DOHH2 (cell line): Measurements from ENCODE around the gene RING1.

ENCODE experiments used
- CTCF ChIP-seq: fragments of 200-600 bp; sonication (generic); IDR thresholded peaks from one replicate; pipeline ENCODE4 v1.5.1; 2014; ENCODE audit warnings: antibody characterized with exemption, mild to moderate bottlenecking, low read depth, low read length; ENCODE audit not compliant: poor library complexity, severe bottlenecking
- EZH2phosphoT487 ChIP-seq: fragments of 200-600 bp; sonication (generic); IDR thresholded peaks from 2 replicates; pipeline ENCODE4 v1.6.1; 2017; ENCODE audit warnings: borderline replicate concordance, mild to moderate bottlenecking, antibody characterized with exemption, low read length, moderate library complexity, mixed read lengths

DNA sequence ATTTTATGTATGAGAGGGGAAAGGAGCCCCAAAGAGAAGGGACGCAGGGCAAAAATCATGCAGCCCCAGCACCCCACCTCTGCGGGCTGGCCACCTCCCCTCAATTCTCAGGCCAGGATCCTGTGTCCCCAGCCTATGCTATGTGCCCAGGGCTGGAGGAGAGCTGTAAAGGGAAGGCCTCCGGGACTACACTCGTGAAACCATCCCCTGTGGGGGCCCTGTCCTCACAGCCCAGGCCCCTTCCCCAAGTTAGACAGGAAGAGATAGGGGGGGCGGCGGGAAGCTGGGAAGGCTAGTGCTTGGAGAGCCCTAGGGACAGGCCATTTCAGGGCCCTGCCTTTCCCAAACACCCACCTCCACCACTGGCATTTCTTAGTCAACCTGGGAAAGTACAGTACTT, 14.7 kb upstream of the RING1 start:
- no peak for TF ChIP-seq CTCF
- TF ChIP-seq EZH2phosphoT487, result no peak
